ENCODE results near the gene SPEM3. TPM values are rescaled to one million over a fixed set of nuclear protein-coding genes. Genes with fewer than 3 reads are reported as not detected.
"Not testable (repeated sequence)": the region's sequence is repeated elsewhere in the genome, so short reads cannot be mapped to it uniquely, and the experiment has no call there.

The SPEM3 gene
- total and polyA plus RNA-seq, 8 donors = not detected

DNA sequence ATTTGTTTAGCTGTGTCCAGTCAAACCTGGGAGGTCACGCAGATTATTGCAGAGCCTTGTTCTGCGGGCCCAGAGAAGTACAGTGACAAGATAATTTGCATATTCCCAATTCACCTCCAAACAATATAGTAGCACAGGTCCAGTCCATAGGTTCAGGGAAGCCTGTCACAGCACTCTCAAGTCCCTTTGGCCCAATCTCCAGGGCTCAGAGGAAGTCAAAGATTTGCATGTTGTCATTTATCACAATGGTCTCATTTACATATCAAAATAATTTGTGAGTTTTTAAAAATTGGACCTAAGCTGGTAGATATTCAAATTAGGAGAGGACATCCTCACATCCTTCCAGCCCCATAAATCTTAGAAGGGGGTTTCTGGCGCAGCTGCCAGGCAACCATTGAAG lies 38.8 kb downstream of the SPEM3 start:
- no peak for ATAC-seq
- peaks cover 19 to 26% (median 23%) of the 10 kb centered on the region in 3 donors for H3K4me1 ChIP-seq
- H3K36me3 ChIP-seq = peaks cover 0 to 19% (median 2%) of the 10 kb centered on the region in 3 donors
- no peaks in the 10 kb centered on the region for H3K9me3 ChIP-seq
- no peak overlapping the region for H3K4me3 ChIP-seq
- intact Hi-C loops (cut with DNase I) = no loop called here
- TF ChIP-seq, protein P1, sequence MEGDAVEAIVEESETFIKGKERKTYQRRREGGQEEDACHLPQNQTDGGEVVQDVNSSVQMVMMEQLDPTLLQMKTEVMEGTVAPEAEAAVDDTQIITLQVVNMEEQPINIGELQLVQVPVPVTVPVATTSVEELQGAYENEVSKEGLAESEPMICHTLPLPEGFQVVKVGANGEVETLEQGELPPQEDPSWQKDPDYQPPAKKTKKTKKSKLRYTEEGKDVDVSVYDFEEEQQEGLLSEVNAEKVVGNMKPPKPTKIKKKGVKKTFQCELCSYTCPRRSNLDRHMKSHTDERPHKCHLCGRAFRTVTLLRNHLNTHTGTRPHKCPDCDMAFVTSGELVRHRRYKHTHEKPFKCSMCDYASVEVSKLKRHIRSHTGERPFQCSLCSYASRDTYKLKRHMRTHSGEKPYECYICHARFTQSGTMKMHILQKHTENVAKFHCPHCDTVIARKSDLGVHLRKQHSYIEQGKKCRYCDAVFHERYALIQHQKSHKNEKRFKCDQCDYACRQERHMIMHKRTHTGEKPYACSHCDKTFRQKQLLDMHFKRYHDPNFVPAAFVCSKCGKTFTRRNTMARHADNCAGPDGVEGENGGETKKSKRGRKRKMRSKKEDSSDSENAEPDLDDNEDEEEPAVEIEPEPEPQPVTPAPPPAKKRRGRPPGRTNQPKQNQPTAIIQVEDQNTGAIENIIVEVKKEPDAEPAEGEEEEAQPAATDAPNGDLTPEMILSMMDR (IDR thresholded peaks at IDR 0.05) = no peak
- H3K27me3 ChIP-seq = no peaks in the 10 kb centered on the region
- 80 to 82% methylated on average over 3 of the region's 3 CpGs for WGBS, 2 donors
- FAIRE-seq = no peak
- peak overlapping the region in 3 of 4 donors; percentile 3 to 47 (median 30) for H3K27ac ChIP-seq
- peak in 1 of 6 donors; percentile 31 for DNase-seq

DNA sequence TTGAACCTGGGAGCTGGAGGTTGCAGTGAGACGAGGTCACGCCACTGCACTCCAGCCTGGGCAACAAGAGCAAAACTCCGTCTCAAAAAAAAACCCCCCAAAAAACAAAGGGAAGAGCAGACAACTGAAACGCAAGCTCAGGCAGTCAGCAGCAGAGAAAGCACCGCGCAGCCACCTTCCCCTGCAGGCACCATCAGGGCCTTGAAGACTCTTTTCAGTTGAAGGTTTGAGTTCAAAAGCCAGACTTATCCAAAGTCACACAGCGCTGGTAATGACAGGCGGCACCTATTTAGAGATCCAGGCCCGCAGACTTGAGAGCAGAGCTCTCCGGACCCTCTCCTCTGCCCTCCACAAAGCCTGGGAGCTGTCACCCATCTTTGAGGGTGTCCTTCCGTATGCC lies 39.6 kb downstream of the SPEM3 start:
- intact Hi-C loops (cut with DNase I) = no loop called here
- H3K9me3 ChIP-seq = no peaks in the 10 kb centered on the region
- TF ChIP-seq, protein P1 (IDR thresholded peaks at IDR 0.05) = no peak
- peaks cover 19 to 26% (median 23%) of the 10 kb centered on the region in 3 donors for H3K4me1 ChIP-seq
- WGBS, 2 donors = 90 to 96% methylated on average over 11 of the region's 11 CpGs
- H3K36me3 ChIP-seq = peaks cover 0 to 13% (median 0%) of the 10 kb centered on the region in 3 donors
- ATAC-seq (no peak), FAIRE-seq (no peak), DNase-seq (no peak)
- no peaks in the 10 kb centered on the region for H3K27me3 ChIP-seq
- no peak overlapping the region for H3K4me3 ChIP-seq
- H3K27ac ChIP-seq = no peak overlapping the region

DNA sequence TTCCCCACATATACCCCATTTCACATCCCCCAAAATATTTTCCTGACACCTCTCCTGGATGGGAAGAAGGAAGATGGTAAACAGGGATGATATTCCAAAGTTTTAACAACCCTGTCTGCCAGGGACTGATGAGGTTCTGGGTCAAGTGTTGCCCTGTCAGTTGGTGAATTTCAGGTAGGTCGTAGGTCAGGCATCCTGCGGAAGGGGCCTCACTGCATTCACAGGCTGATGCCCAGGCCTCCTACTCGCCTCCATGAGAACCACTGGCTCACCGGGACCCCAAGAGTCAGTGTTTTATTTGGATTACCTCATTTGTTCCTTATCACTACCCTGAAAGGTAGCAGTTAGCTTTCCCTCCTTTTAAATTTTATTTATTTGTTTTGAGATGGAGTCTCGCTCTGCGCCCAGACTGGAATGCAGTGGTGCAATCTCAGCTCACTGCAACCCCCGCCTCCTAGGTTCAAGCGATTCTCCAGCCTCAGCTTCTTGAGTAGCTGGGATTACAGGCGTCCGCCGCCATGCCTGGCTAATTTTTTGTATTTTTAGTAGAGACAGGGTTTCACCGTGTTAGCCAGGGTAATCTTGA lies 40.2 kb downstream of the SPEM3 start:
- FAIRE-seq (no peak), DNase-seq (no peak), ATAC-seq (no peak)
- peaks cover 19 to 26% (median 23%) of the 10 kb centered on the region in 3 donors for H3K4me1 ChIP-seq
- H3K4me3 ChIP-seq = no peak overlapping the region
- TF ChIP-seq, protein P1 (IDR thresholded peaks at IDR 0.05) = no peak
- 76 to 77% methylated on average over 12 of the region's 12 CpGs for WGBS, 2 donors
- no peaks in the 10 kb centered on the region for H3K9me3 ChIP-seq
- H3K36me3 ChIP-seq = peaks cover 0 to 7% (median 0%) of the 10 kb centered on the region in 3 donors
- no peaks in the 10 kb centered on the region for H3K27me3 ChIP-seq
- no peak overlapping the region for H3K27ac ChIP-seq
- intact Hi-C loops (cut with DNase I) = no loop called here

DNA sequence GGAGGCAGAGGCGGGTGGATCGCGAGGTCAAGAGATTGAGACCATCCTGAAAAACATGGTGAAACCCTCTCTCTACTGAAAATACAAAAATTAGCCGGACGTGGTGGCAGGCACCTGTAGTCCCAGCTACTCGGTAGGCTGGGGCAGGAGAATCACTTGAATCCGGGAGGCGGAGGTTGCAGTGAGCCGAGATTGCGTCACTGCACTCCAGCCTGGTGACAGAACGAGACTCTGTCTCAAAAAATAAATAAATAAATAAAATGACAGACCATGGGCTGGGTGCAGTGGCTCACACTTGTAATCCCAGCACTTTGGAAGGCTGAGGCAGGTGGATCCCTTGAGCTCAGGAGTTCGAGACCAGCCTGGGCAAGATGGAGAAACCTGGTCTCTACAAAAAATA lies 41.2 kb downstream of the SPEM3 start:
- H3K9me3 ChIP-seq; H3K4me3 ChIP-seq; H3K36me3 ChIP-seq; DNase-seq; H3K27me3 ChIP-seq; FAIRE-seq; intact Hi-C loops (cut with DNase I); ATAC-seq: not testable (repeated sequence)
- WGBS, 2 donors = 96 to 97% methylated on average over 12 of the region's 12 CpGs
- peak overlapping the region in 3 of 4 donors; percentile 20 to 85 (median 82) for H3K27ac ChIP-seq
- H3K4me1 ChIP-seq = peaks cover 19 to 26% (median 23%) of the 10 kb centered on the region in 3 donors

DNA sequence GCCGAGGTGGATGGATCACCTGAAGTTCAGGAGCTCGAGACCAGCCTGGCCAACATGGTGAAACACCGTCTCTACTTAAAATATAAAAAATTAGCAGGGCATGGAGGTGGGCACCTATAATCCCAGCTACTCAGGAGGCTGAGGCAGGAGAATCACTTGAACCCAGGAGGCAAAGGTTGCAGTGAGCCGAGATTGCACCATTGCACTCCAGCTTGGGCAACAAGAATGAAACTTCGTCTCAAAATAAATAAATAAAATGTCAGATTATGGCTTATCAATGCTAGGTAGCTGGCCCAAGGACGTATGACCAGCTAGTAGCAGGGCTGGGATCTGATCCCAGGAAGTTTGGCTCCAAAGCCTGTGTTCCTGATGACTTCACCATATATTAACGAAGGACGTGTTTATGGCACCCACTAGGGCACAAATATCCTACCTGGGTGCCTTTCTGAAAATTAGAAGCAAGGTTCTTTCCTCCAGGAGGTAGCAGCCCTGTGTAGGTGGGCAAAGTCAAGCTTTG lies 41.9 kb downstream of the SPEM3 start:
- H3K9me3 ChIP-seq; H3K27me3 ChIP-seq; FAIRE-seq; intact Hi-C loops (cut with DNase I); H3K36me3 ChIP-seq; H3K4me3 ChIP-seq: not testable (repeated sequence)
- DNase-seq (peak in 4 of 6 donors; percentile 64 to 81 (median 72)), ATAC-seq (peak; percentile 84 to 93 (median 90))
- 35 to 41% methylated on average over 8 of the region's 8 CpGs for WGBS, 2 donors
- H3K27ac ChIP-seq = peak overlapping the region; percentile 67 to 85 (median 76)
- peaks cover 19 to 29% (median 23%) of the 10 kb centered on the region in 3 donors for H3K4me1 ChIP-seq

DNA sequence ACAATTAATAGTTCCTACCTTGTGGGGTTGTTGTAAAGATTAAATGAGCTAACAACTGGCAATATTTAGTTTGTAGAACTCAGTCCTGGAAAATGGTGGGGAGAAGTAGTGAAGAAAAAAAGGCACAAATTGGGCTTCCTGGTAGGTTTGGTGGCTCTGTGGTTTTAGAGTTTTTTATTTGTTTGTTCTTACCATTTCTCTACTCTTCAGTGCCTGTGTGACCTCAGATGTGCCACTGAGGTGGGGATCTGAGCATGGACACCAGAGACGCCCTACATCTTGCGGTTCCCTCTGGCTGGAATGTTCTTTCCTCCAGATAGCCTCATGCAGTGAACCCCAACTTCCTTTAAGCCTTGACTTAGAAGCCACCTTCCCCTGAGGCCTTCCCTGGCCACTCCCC lies 43.1 kb downstream of the SPEM3 start:
- no peak for ATAC-seq
- Histone ChIP-seq H3K4me1 (peaks cover 19 to 40% (median 26%) of the 10 kb centered on the region in 3 donors), H3K4me3 (no peak overlapping the region), H3K9me3 (no peaks in the 10 kb centered on the region), H3K27ac (peak overlapping the region; percentile 67 to 85 (median 76)), H3K36me3 (no peaks in the 10 kb centered on the region), H3K27me3 (no peaks in the 10 kb centered on the region)
- TF ChIP-seq, protein P1 (IDR thresholded peaks at IDR 0.05) = no peak
- 85 to 94% methylated on average over 2 of the region's 2 CpGs for WGBS, 2 donors
- DNase-seq = no peak
- no peak for FAIRE-seq
- intact Hi-C loops (cut with DNase I) = no loop called here

DNA sequence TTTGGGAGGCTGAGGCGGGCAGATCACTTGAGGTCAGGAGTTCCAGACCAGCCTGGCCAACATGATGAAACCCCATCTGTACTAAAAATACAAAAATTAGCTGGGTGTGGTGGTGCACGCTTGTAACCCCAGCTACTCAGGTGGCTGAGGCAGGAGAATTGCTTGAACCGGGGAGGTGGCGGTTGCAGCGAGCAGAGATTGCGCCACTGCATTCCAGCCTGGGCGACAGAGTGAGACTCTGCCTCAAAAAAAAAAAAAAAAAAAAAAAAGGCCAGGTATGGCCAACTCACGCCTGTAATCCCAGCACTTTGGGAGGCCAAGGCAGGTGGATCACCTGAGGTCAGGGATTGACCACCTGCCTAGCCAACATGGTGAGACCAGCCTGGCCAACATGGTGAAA lies 46.1 kb downstream of the SPEM3 start:
- DNase-seq, ATAC-seq, H3K36me3 ChIP-seq, H3K4me3 ChIP-seq, FAIRE-seq, H3K27ac ChIP-seq, H3K9me3 ChIP-seq, H3K27me3 ChIP-seq: not testable (repeated sequence)
- WGBS, 2 donors = 72 to 87% methylated on average over 8 of the region's 8 CpGs
- intact Hi-C loops (cut with DNase I) = loop anchor here in 2 of 3 donors (5.0 kb wide), 1 partner anchor 32 kb away; no protein-coding TSS in a partner anchor
- H3K4me1 ChIP-seq = peaks cover 18 to 39% (median 29%) of the 10 kb centered on the region in 3 donors
